ENCODE results near the gene GNG8. TPM values are rescaled to one million over a fixed set of nuclear protein-coding genes. Genes with fewer than 3 reads are reported as not detected.

The GNG8 gene
- total RNA-seq, 1 donor, result not detected

GRCh38 chr19:46618670-46619231, 17.3 kb downstream of the GNG8 start:
- Histone ChIP-seq H3K36me3 (ENCODE audit: insufficient read depth, low read length) (no peaks in the 10 kb centered on the region), H3K4me3 (ENCODE audit: insufficient read depth, low read length) (no peak overlapping the region), H3K4me1 (ENCODE audit: insufficient read depth, low read length) (peaks cover 42% of the 10 kb centered on the region), H3K79me2 (ENCODE audit: insufficient read depth, low read length) (peaks cover 14% of the 10 kb centered on the region), H3K27me3 (ENCODE audit: insufficient read depth, low read length) (no peaks in the 10 kb centered on the region), H3K27ac (ENCODE audit: low read depth, low read length) (no peak overlapping the region), H4K20me1 (ENCODE audit: insufficient read depth, low read length) (no peaks in the 10 kb centered on the region), H3K4me2 (ENCODE audit: insufficient read depth, low read length) (no peak overlapping the region), H2AFZ (ENCODE audit: low read length) (no peak overlapping the region), H3K9me3 (ENCODE audit: low read depth, low read length) (no peaks in the 10 kb centered on the region)
- DNase-seq (ENCODE audit: insufficient read length, low spot score, missing footprints), result no peak
- no peak for TF ChIP-seq CTCF (IDR thresholded peaks at IDR 0.05; ENCODE audit: extremely low read depth, low read depth, low read length)

- Histone ChIP-seq H2AFZ (ENCODE audit: low read length) (no peak overlapping the region), H3K4me3 (ENCODE audit: insufficient read depth, low read length) (no peak overlapping the region), H3K9me3 (ENCODE audit: low read depth, low read length) (no peaks in the 10 kb centered on the region), H4K20me1 (ENCODE audit: insufficient read depth, low read length) (peaks cover under 1% of the 10 kb centered on the region), H3K27ac (ENCODE audit: low read depth, low read length) (no peak overlapping the region), H3K27me3 (ENCODE audit: insufficient read depth, low read length) (no peaks in the 10 kb centered on the region), H3K36me3 (ENCODE audit: insufficient read depth, low read length) (no peaks in the 10 kb centered on the region), H3K4me2 (ENCODE audit: insufficient read depth, low read length) (no peak overlapping the region), H3K4me1 (ENCODE audit: insufficient read depth, low read length) (peaks cover 45% of the 10 kb centered on the region), H3K79me2 (ENCODE audit: insufficient read depth, low read length) (peaks cover 7% of the 10 kb centered on the region)
- DNase-seq (ENCODE audit: insufficient read length, low spot score, missing footprints), result no peak
- TF ChIP-seq CTCF (IDR thresholded peaks at IDR 0.05; ENCODE audit: extremely low read depth, low read depth, low read length), result no peak
Observed at GRCh38 chr19:46617601-46618000, 18.4 kb downstream of the GNG8 start.

- Histone ChIP-seq H3K27ac (ENCODE audit: low read depth, low read length) (no peak overlapping the region), H3K4me1 (ENCODE audit: insufficient read depth, low read length) (peaks cover 41% of the 10 kb centered on the region), H3K36me3 (ENCODE audit: insufficient read depth, low read length) (no peaks in the 10 kb centered on the region), H3K27me3 (ENCODE audit: insufficient read depth, low read length) (no peaks in the 10 kb centered on the region), H2AFZ (ENCODE audit: low read length) (no peak overlapping the region), H3K4me2 (ENCODE audit: insufficient read depth, low read length) (peak overlapping the region; percentile 1), H4K20me1 (ENCODE audit: insufficient read depth, low read length) (peaks cover 5% of the 10 kb centered on the region), H3K4me3 (ENCODE audit: insufficient read depth, low read length) (no peak overlapping the region), H3K79me2 (ENCODE audit: insufficient read depth, low read length) (no peaks in the 10 kb centered on the region), H3K9me3 (ENCODE audit: low read depth, low read length) (no peaks in the 10 kb centered on the region)
- DNase-seq (ENCODE audit: insufficient read length, low spot score, missing footprints), result peak; percentile 75
- TF ChIP-seq CTCF (IDR thresholded peaks at IDR 0.05; ENCODE audit: extremely low read depth, low read depth, low read length), result peak; percentile 34
Observed at GRCh38 chr19:46616631-46617322, 19.2 kb downstream of the GNG8 start.

GRCh38 chr19:46615966-46616365, 20.0 kb downstream of the GNG8 start:
- Histone ChIP-seq H2AFZ (ENCODE audit: low read length) (no peak overlapping the region), H3K9me3 (ENCODE audit: low read depth, low read length) (no peaks in the 10 kb centered on the region), H3K27me3 (ENCODE audit: insufficient read depth, low read length) (no peaks in the 10 kb centered on the region), H3K27ac (ENCODE audit: low read depth, low read length) (no peak overlapping the region), H3K79me2 (ENCODE audit: insufficient read depth, low read length) (no peaks in the 10 kb centered on the region), H3K4me2 (ENCODE audit: insufficient read depth, low read length) (no peak overlapping the region), H3K4me1 (ENCODE audit: insufficient read depth, low read length) (peaks cover 41% of the 10 kb centered on the region), H3K4me3 (ENCODE audit: insufficient read depth, low read length) (no peak overlapping the region), H4K20me1 (ENCODE audit: insufficient read depth, low read length) (peaks cover 12% of the 10 kb centered on the region), H3K36me3 (ENCODE audit: insufficient read depth, low read length) (no peaks in the 10 kb centered on the region)
- no peak for TF ChIP-seq CTCF (IDR thresholded peaks at IDR 0.05; ENCODE audit: extremely low read depth, low read depth, low read length)
- no peak for DNase-seq (ENCODE audit: insufficient read length, low spot score, missing footprints)
